Caco-2 (cell line): ENCODE measurements around the gene CHCHD6. TPM values are rescaled to one million over a fixed set of nuclear protein-coding genes. Genes with fewer than 3 reads are reported as not detected.

Experiments used
- BruUV-seq: library from RNA; stranded (reverse); fragments of 400-500 nt; replicated peaks from 2 replicates; lab custom pipeline; 2021; lab: Mats Ljungman, UMichigan
- CTCF ChIA-PET: fragments of 300-600 bp; sonication (Branson Sonifier 250); formaldehyde crosslinking; loops from one replicate; lab custom pipeline; 2022; ENCODE audit warnings: antibody characterized with exemption; lab: Charles Lee
- POLR2A ChIA-PET: fragments of 300-600 bp; sonication (Branson Sonifier 250); formaldehyde crosslinking; loops from one replicate; lab custom pipeline; 2022; ENCODE audit warnings: antibody characterized with exemption; lab: Charles Lee
- DNase-seq, 2 experiments: peaks; one replicate each; pipeline versions ENCODE4 v3.0.0 to v3.0.0-alpha.2; 2020 to 2022
- H3K27me3 ChIP-seq: replicated peaks from 2 replicates; pipeline ENCODE4 v1.6.0; 2011; ENCODE audit warnings: low read length; ENCODE audit not compliant: control insufficient read depth, insufficient read depth
- H3K36me3 ChIP-seq: 2 replicates; pipeline ENCODE4 v1.5.1; 2011; ENCODE audit warnings: low read length; ENCODE audit not compliant: control insufficient read depth, insufficient read depth
- H3K4me1 ChIP-seq: fragments of 250-450 bp; sonication (Bioruptor Pico); 2 replicates; pipeline ENCODE4 v1.5.1; 2020; ENCODE audit warnings: mild to moderate bottlenecking
- H3K4me3 ChIP-seq: 2 replicates; pipeline ENCODE4 v1.5.1; 2011; ENCODE audit warnings: low read depth, mild to moderate bottlenecking, control low read depth, low read length
- H3K9me3 ChIP-seq: fragments of 250-450 bp; sonication (Bioruptor Pico); 2 replicates; pipeline ENCODE4 v1.5.1; 2020; ENCODE audit warnings: mild to moderate bottlenecking, moderate library complexity
- H3K27ac Mint-ChIP-seq: one replicate; pipeline ENCODE4 v1.8.0; 2022; ENCODE audit warnings: mixed read lengths; ENCODE audit not compliant: unreplicated experiment
- H3K27me3 Mint-ChIP-seq: one replicate; pipeline ENCODE4 v1.8.0; 2022; ENCODE audit warnings: mixed read lengths; ENCODE audit not compliant: insufficient read depth, unreplicated experiment
- H3K36me3 Mint-ChIP-seq: one replicate; pipeline ENCODE4 v1.8.0; 2022; ENCODE audit warnings: mild to moderate bottlenecking, mixed read lengths; ENCODE audit not compliant: insufficient read depth, unreplicated experiment
- H3K4me1 Mint-ChIP-seq: one replicate; pipeline ENCODE4 v1.8.0; 2022; ENCODE audit warnings: low read depth, mixed read lengths; ENCODE audit not compliant: unreplicated experiment
- H3K4me3 Mint-ChIP-seq: one replicate; pipeline ENCODE4 v1.8.0; 2022; ENCODE audit warnings: mild to moderate bottlenecking, moderate library complexity, mixed read lengths; ENCODE audit not compliant: unreplicated experiment
- H3K9me3 Mint-ChIP-seq: one replicate; pipeline ENCODE4 v1.8.0; 2022; ENCODE audit warnings: mixed read lengths; ENCODE audit not compliant: unreplicated experiment
- intact Hi-C: fragments of 100-400 bp; cut with micrococcal nuclease; formaldehyde crosslinking; loops from one replicate; pipeline ENCODE4 v1.10.0; 2022; ENCODE audit not compliant: unreplicated experiment
- total RNA-seq: library from RNA; stranded (reverse); gene quantifications from 2 replicates; pipeline ENCODE4 v1.2.3, GENCODE V29; 2022
- TF ChIP-seq, protein P1 (sequence below), 2 experiments: fragments of 200-600 bp in 1 of 2; IDR thresholded peaks; 1 replicate in 1 of 2; 2 replicates in 1 of 2; pipeline versions ENCODE4 v1.5.1 to v1.8.0; 2011 to 2022; ENCODE audit warnings: antibody characterized with exemption in 1 of 2, control low read depth in 1 of 2, inconsistent platforms in 1 of 2, low read depth in 1 of 2, low read length in 1 of 2, mild to moderate bottlenecking in 1 of 2, moderate library complexity in 1 of 2; ENCODE audit not compliant: insufficient read depth in 1 of 2, severe bottlenecking in 1 of 2, unreplicated experiment in 1 of 2

Gene CHCHD6
- total RNA-seq, 1 experiment from 2014 or later = 49.5 TPM

DNA sequence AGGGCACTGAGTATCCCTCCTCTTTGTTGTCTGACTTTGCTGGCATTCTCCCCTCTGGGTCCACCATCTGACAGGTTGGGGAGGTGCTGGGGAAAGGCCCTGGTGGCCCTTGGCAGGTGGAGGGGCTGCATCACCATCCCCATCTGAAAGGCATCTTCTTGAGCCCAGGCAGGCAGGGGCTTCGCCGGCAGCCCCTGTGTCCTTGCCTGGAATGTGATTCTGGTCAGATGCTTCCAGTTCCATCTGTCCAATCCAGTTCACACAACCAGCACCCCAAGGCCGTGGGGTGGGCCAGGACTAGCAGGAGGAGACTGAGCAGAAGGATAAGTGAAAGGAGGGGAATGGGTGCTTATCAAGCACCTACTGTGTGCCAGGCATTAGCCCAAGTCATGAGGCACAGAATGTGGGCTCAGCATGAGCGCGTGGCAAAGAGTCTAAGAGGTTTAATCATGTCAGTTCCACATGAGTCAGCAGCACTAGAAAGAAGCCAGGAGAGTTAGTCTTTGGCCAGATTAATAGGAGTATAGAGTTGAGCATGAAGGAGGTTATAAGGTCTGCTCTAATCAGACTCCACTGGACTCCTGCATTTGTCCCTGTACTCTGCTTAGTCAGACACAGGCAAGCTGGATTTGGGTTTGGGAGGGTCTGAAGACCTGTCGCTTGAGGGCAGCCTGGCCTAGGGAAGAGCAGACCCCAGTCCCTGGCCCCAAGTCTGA lies 38.7 kb upstream of the CHCHD6 start:
- no TSS peak for BruUV-seq
- H3K9me3 ChIP-seq = 0 out of 2 replicates have a peak, but pooled peaks cover 4% of the 10 kb centered on the region
- ChIA-PET CTCF (no interaction called here), POLR2A (no interaction called here)
- DNase-seq = no peak
- intact Hi-C loops = no loop called here
- H3K27ac Mint-ChIP-seq = no peak overlapping the region
- H3K4me3 Mint-ChIP-seq = no peak overlapping the region
- H3K27me3 ChIP-seq = peaks cover 2% of the 10 kb centered on the region; the same call in 1 of the 2 replicates
- TF ChIP-seq, protein P1, sequence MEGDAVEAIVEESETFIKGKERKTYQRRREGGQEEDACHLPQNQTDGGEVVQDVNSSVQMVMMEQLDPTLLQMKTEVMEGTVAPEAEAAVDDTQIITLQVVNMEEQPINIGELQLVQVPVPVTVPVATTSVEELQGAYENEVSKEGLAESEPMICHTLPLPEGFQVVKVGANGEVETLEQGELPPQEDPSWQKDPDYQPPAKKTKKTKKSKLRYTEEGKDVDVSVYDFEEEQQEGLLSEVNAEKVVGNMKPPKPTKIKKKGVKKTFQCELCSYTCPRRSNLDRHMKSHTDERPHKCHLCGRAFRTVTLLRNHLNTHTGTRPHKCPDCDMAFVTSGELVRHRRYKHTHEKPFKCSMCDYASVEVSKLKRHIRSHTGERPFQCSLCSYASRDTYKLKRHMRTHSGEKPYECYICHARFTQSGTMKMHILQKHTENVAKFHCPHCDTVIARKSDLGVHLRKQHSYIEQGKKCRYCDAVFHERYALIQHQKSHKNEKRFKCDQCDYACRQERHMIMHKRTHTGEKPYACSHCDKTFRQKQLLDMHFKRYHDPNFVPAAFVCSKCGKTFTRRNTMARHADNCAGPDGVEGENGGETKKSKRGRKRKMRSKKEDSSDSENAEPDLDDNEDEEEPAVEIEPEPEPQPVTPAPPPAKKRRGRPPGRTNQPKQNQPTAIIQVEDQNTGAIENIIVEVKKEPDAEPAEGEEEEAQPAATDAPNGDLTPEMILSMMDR (IDR thresholded peaks at IDR 0.05; ENCODE audit: insufficient read depth in 1 of 2, low read depth in 1 of 2, low read length in 1 of 2, severe bottlenecking in 1 of 2, unreplicated experiment in 1 of 2) = no peak
- H3K36me3 Mint-ChIP-seq = no peaks in the 10 kb centered on the region
- no peaks in the 10 kb centered on the region for H3K4me1 Mint-ChIP-seq
- H3K4me3 ChIP-seq = no peak overlapping the region
- H3K27me3 Mint-ChIP-seq = peaks cover 7% of the 10 kb centered on the region
- no peaks in the 10 kb centered on the region for H3K36me3 ChIP-seq
- H3K9me3 Mint-ChIP-seq = no peaks in the 10 kb centered on the region
- H3K4me1 ChIP-seq = no peaks in the 10 kb centered on the region

DNA sequence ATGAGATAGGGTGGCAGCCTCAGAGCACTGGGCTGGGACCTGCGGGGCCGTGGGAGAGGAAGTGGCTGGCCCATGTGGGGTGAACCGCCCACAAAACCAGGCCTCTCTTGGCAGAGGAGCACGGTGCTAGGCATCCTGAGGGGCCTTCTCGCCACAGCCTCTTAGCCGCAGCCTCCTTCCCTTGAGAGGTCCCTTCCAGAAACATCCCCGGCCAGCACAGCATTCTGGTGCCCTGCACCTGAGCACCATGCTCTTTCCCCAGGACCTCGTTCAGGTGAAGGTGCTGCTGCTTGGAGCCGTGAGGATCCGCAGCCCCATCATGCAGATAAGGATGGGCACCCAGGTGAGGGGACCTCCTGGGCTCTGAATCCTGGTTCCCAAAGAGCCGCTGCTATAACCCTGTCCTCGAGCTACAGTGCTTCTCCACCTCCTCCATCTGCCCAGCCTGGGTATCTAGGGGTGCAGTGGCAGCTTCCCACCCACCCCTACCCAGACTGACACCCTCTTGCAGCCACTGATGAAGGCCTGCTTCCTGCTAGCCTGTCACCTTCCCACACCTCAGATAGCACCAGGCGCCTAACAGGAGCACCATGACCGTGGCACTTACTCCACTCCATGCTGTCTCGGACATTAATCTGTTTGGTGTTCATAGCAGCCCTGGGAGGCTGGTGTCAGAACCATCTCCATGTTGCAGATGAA lies 37.9 kb upstream of the CHCHD6 start:
- TF ChIP-seq, protein P1 (IDR thresholded peaks at IDR 0.05; ENCODE audit: insufficient read depth in 1 of 2, low read depth in 1 of 2, low read length in 1 of 2, severe bottlenecking in 1 of 2, unreplicated experiment in 1 of 2) = no peak
- H3K27ac Mint-ChIP-seq = no peak overlapping the region
- ChIA-PET CTCF (no interaction called here), POLR2A (no interaction called here)
- Histone ChIP-seq H3K4me1 (no peaks in the 10 kb centered on the region), H3K9me3 (0 out of 2 replicates have a peak, but pooled peaks cover 2% of the 10 kb centered on the region), H3K36me3 (no peaks in the 10 kb centered on the region), H3K4me3 (no peak overlapping the region), H3K27me3 (peaks cover 2% of the 10 kb centered on the region; the same call in 1 of the 2 replicates)
- H3K9me3 Mint-ChIP-seq = no peaks in the 10 kb centered on the region
- no peak overlapping the region for H3K4me3 Mint-ChIP-seq
- no peak for DNase-seq
- H3K4me1 Mint-ChIP-seq = no peaks in the 10 kb centered on the region
- intact Hi-C loops = no loop called here
- H3K36me3 Mint-ChIP-seq = no peaks in the 10 kb centered on the region
- BruUV-seq = no TSS peak
- peaks cover 7% of the 10 kb centered on the region for H3K27me3 Mint-ChIP-seq

DNA sequence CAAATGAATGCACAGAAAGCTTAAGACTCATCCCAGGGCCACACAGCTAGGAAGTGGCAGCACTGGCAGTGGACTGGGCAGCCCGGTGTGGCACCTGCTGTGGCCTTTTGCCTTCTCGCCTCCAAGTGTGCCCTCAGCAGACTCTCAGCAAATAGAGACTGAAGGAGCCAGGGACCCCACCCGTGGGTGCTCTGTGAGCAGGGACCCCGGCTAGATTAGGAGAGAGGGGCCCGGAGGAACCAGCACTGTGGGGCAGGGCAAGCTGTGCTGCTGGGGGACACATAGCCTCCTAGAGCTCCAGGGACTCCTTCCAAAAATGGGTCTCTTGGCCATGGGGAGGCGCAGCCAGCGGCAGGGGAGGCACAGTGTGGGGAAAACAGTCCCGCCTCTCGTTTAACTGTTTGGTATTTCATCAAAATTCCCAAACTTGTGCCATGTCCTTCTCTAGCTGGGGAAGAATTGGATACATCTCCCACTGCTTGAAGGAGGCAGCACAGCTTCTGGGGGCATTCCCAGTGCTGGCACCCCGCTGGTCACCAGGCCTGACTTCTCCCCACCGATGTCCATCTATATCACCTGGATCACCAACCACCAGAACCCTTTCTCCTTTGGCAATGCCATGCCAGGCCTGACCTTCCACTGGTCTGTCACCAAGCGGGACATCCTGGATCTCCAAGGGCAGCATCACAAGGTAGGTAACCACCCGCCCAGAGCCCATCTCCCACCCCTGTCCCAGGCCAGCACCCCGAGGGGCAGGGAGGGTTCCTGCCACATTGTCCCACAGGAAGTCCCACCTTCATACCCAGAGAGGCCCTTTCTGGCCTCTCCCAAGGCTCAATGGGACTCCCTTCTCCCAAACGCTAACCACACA lies 37.1 kb upstream of the CHCHD6 start:
- BruUV-seq = no TSS peak
- POLR2A ChIA-PET = no interaction called here

More for the DNA sequence above, 37.1 kb upstream of the CHCHD6 start:
- Histone ChIP-seq H3K4me3 (no peak overlapping the region), H3K36me3 (no peaks in the 10 kb centered on the region), H3K27me3 (peaks cover 2% of the 10 kb centered on the region; the same call in 1 of the 2 replicates), H3K4me1 (no peaks in the 10 kb centered on the region), H3K9me3 (no peaks in the 10 kb centered on the region)
- no peak for DNase-seq
- no peak overlapping the region for H3K4me3 Mint-ChIP-seq
- H3K4me1 Mint-ChIP-seq = no peaks in the 10 kb centered on the region
- no peaks in the 10 kb centered on the region for H3K9me3 Mint-ChIP-seq
- intact Hi-C loops = no loop called here
- CTCF ChIA-PET = no interaction called here
- H3K36me3 Mint-ChIP-seq = no peaks in the 10 kb centered on the region
- TF ChIP-seq, protein P1 (IDR thresholded peaks at IDR 0.05; ENCODE audit: insufficient read depth in 1 of 2, low read depth in 1 of 2, low read length in 1 of 2, severe bottlenecking in 1 of 2, unreplicated experiment in 1 of 2) = no peak
- H3K27me3 Mint-ChIP-seq = peaks cover 7% of the 10 kb centered on the region
- H3K27ac Mint-ChIP-seq = no peak overlapping the region
